GM23338 (cell line): ENCODE measurements around the gene SRCIN1. TPM values are rescaled to one million over a fixed set of nuclear protein-coding genes. Genes with fewer than 3 reads are reported as not detected.

Source experiments
- ATAC-seq: fragments of 200-7000 bp; cut with Tn5 transposase; 3 replicates; pipeline ENCODE4 v1.9.1; 2020
- DNase-seq: peaks from one replicate; pipeline ENCODE4 v3.0.0-alpha.2; 2015; ENCODE audit warnings: low spot score
- H2AFZ ChIP-seq: fragments of 200-600 bp; sonication (generic); 2 replicates; pipeline ENCODE4 v1.8.0; 2016; ENCODE audit warnings: antibody characterized with exemption, mild to moderate bottlenecking, moderate library complexity
- H3F3A ChIP-seq: fragments of 200-600 bp; sonication (generic); replicated peaks from 2 replicates; pipeline ENCODE4 v1.8.0; 2017; ENCODE audit warnings: antibody characterized with exemption, mixed run types, low read depth
- H3K27ac ChIP-seq: fragments of 200-600 bp; sonication (generic); 2 replicates; pipeline ENCODE4 v1.6.1; 2016; ENCODE audit warnings: low read depth
- H3K27me3 ChIP-seq: fragments of 200-600 bp; sonication (generic); 2 replicates; pipeline ENCODE4 v1.8.0; 2016; ENCODE audit warnings: mild to moderate bottlenecking, mixed run types, moderate library complexity; ENCODE audit not compliant: insufficient read depth
- H3K36me3 ChIP-seq: fragments of 200-600 bp; sonication (generic); 2 replicates; pipeline ENCODE4 v1.8.0; 2016; ENCODE audit warnings: mild to moderate bottlenecking; ENCODE audit not compliant: insufficient read depth
- H3K4me1 ChIP-seq: fragments of 200-600 bp; sonication (generic); 2 replicates; pipeline ENCODE4 v1.8.0; 2016; ENCODE audit warnings: mild to moderate bottlenecking, moderate library complexity; ENCODE audit not compliant: insufficient read depth
- H3K4me2 ChIP-seq: fragments of 200-600 bp; sonication (generic); 2 replicates; pipeline ENCODE4 v1.7.1; 2017; ENCODE audit warnings: mixed run types
- H3K4me3 ChIP-seq: fragments of 200-600 bp; sonication (generic); 2 replicates; pipeline ENCODE4 v1.6.1; 2016; ENCODE audit warnings: mixed run types
- H3K79me2 ChIP-seq: fragments of 200-600 bp; sonication (generic); replicated peaks from 2 replicates; pipeline ENCODE4 v1.8.0; 2017; ENCODE audit warnings: mild to moderate bottlenecking; ENCODE audit not compliant: insufficient read depth
- H3K9me2 ChIP-seq: fragments of 200-600 bp; sonication (generic); 2 replicates; pipeline ENCODE4 v1.8.0; 2017; ENCODE audit not compliant: insufficient read depth
- H4K20me1 ChIP-seq: fragments of 200-600 bp; sonication (generic); replicated peaks from 2 replicates; pipeline ENCODE4 v1.8.0; 2017; ENCODE audit warnings: mild to moderate bottlenecking; ENCODE audit not compliant: insufficient read depth
- H3K27ac Mint-ChIP-seq: 2 replicates; pipeline ENCODE4 v1.8.0; 2020; ENCODE audit warnings: inconsistent platforms, mild to moderate bottlenecking, moderate library complexity, mixed read lengths
- H3K27me3 Mint-ChIP-seq: 3 replicates; pipeline ENCODE4 v1.8.0; 2022; ENCODE audit warnings: low read depth, mild to moderate bottlenecking, moderate library complexity, mixed read lengths, inconsistent platforms; ENCODE audit not compliant: insufficient read depth, poor library complexity
- H3K36me3 Mint-ChIP-seq: 3 replicates; pipeline ENCODE4 v1.8.0; 2021; ENCODE audit warnings: low read depth, mild to moderate bottlenecking, inconsistent platforms, moderate library complexity, mixed read lengths
- H3K4me1 Mint-ChIP-seq: 3 replicates; pipeline ENCODE4 v1.8.0; 2020; ENCODE audit warnings: mild to moderate bottlenecking, inconsistent platforms, mixed read lengths
- H3K4me3 Mint-ChIP-seq: 3 replicates; pipeline ENCODE4 v1.8.0; 2021; ENCODE audit warnings: moderate library complexity, mild to moderate bottlenecking, inconsistent platforms, mixed read lengths
- H3K9me3 Mint-ChIP-seq: 3 replicates; pipeline ENCODE4 v1.8.0; 2020; ENCODE audit warnings: moderate library complexity, mild to moderate bottlenecking, inconsistent platforms, mixed read lengths
- CREB1 ChIP-seq: fragments of 250-450 bp; sonication (Bioruptor Pico); IDR thresholded peaks from 2 replicates; pipeline ENCODE4 v1.5.0; 2020; ENCODE audit warnings: low read depth, mild to moderate bottlenecking, moderate library complexity
- ETS1 ChIP-seq: IDR thresholded peaks from 2 replicates; pipeline ENCODE4 v1.6.1; 2016; ENCODE audit warnings: antibody characterized with exemption
- EZH2phosphoT487 ChIP-seq: fragments of 200-600 bp; sonication (generic); IDR thresholded peaks from one replicate; pipeline ENCODE4 v1.8.1; 2018; ENCODE audit warnings: antibody characterized with exemption; ENCODE audit not compliant: unreplicated experiment
- JUNB ChIP-seq: IDR thresholded peaks from one replicate; pipeline ENCODE4 v1.6.1; 2016; ENCODE audit warnings: antibody characterized with exemption; ENCODE audit not compliant: unreplicated experiment
- NANOG ChIP-seq: IDR thresholded peaks from 2 replicates; pipeline ENCODE4 v1.6.1; 2016; ENCODE audit warnings: antibody characterized with exemption, borderline replicate concordance
- POLR2AphosphoS5 ChIP-seq: IDR thresholded peaks from 2 replicates; pipeline ENCODE4 v1.6.1; 2016; ENCODE audit warnings: antibody characterized with exemption, low read depth
- STAT1 ChIP-seq: IDR thresholded peaks from one replicate; pipeline ENCODE4 v1.6.1; 2016; ENCODE audit warnings: antibody characterized with exemption; ENCODE audit not compliant: unreplicated experiment
- ZNF114 ChIP-seq: fragments of 250-450 bp; sonication (Bioruptor Pico); IDR thresholded peaks from 2 replicates; pipeline ENCODE4 v1.5.0; 2020; ENCODE audit warnings: mild to moderate bottlenecking, moderate library complexity
- ZNF331 ChIP-seq: fragments of 250-450 bp; sonication (Bioruptor Pico); IDR thresholded peaks from 2 replicates; pipeline ENCODE4 v1.5.0; 2020; ENCODE audit warnings: low read depth, mild to moderate bottlenecking, moderate library complexity
- polyA plus RNA-seq: library from polyadenylated mRNA; unstranded; fragments of >200 nt; fragmentation: Nextera tagmentation; extraction: Ambion mirVana; gene quantifications from 2 replicates; pipeline ENCODE4 v1.2.1, GENCODE V29; 2016
- total RNA-seq: library from RNA; depleted of rRNA; stranded (reverse); fragments of >200 nt; shearing (Covaris generic); gene quantifications from 2 replicates; pipeline ENCODE4 v1.2.3, GENCODE V29; 2014
- TF ChIP-seq, protein P1 (sequence below): fragments of 250-450 bp; sonication (Bioruptor Pico); IDR thresholded peaks from 2 replicates; pipeline ENCODE4 v1.5.0; 2020; ENCODE audit warnings: mild to moderate bottlenecking, moderate library complexity
- TF ChIP-seq, protein P2 (sequence below), 2 experiments: fragments of 200-600 bp in 1 of 2; sonication (generic) in 1 of 2; conservative IDR thresholded peaks; 2 replicates each; pipeline versions ENCODE4 v1.5.1 to v1.6.1; 2016 to 2017; ENCODE audit warnings: antibody characterized with exemption in 2 of 2, low read depth in 2 of 2, mild to moderate bottlenecking in 2 of 2, moderate library complexity in 1 of 2

Gene SRCIN1
- total and polyA plus RNA-seq, 2 experiments from 2014 or later, result 0.87 to 2.2 TPM

- no peaks in the 10 kb centered on the region; the same call in 2 of the 3 replicates for H3K36me3 Mint-ChIP-seq
- Histone ChIP-seq H3K4me3 (no peak overlapping the region), H3K79me2 (no peaks in the 10 kb centered on the region), H3K27me3 (no peaks in the 10 kb centered on the region), H3K4me1 (no peaks in the 10 kb centered on the region), H4K20me1 (no peaks in the 10 kb centered on the region; the same call in 1 of the 2 replicates), H3K9me2 (no peaks in the 10 kb centered on the region), H3K27ac (no peak overlapping the region), H2AFZ (no peak overlapping the region), H3F3A (no peaks in the 10 kb centered on the region), H3K4me2 (no peak overlapping the region), H3K36me3 (no peaks in the 10 kb centered on the region)
- peaks cover 27% of the 10 kb centered on the region for H3K27me3 Mint-ChIP-seq
- H3K4me1 Mint-ChIP-seq, result peaks cover 27% of the 10 kb centered on the region
- H3K4me3 Mint-ChIP-seq, result no peak overlapping the region; the same call in 2 of the 3 replicates
- TF ChIP-seq EZH2phosphoT487 (no peak), POLR2AphosphoS5 (no peak), ETS1 (no peak), NANOG (no peak)
- ATAC-seq (no peak), DNase-seq (no peak)
- no peak overlapping the region for H3K27ac Mint-ChIP-seq
- H3K9me3 Mint-ChIP-seq, result no peaks in the 10 kb centered on the region
Measured at GRCh38 chr17:38540514-38541045, 65.2 kb downstream of the SRCIN1 start.

DNA sequence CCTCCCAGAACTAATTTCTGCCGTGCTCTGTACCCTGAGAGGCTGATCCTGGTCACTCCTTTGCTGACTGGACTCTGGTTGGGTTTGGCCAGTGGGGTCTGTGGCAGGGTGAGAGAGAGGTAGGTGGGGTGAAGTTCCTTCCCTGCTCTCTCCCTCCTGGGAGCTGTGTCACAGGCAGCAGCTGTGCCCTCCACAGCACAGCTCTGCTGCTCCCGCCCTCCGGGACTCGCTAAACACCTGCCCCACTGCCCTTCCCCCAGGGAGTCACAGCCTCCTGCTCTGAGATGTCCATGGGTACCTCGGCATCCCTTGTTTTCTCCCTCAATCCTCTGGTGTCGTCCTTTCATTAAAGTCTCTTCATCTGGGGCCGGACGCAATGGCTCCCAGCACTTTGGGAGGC, 66.4 kb downstream of the SRCIN1 start:
- DNase-seq (no peak), ATAC-seq (no peak)
- Mint-ChIP-seq H3K27ac (no peak overlapping the region), H3K36me3 (no peaks in the 10 kb centered on the region; the same call in 2 of the 3 replicates), H3K4me3 (no peak overlapping the region), H3K27me3 (peaks cover 32% of the 10 kb centered on the region), H3K4me1 (peaks cover 28% of the 10 kb centered on the region), H3K9me3 (no peaks in the 10 kb centered on the region)
- Histone ChIP-seq H3K4me3 (no peak overlapping the region), H3K79me2 (no peaks in the 10 kb centered on the region), H2AFZ (no peak overlapping the region), H3K27me3 (no peaks in the 10 kb centered on the region), H3K4me2 (no peak overlapping the region), H3F3A (0 out of 2 replicates have a peak, but pooled peaks cover 4% of the 10 kb centered on the region), H3K27ac (no peak overlapping the region), H3K36me3 (no peaks in the 10 kb centered on the region), H4K20me1 (no peaks in the 10 kb centered on the region; the same call in 1 of the 2 replicates), H3K4me1 (peaks cover 3% of the 10 kb centered on the region; the same call in 1 of the 2 replicates), H3K9me2 (no peaks in the 10 kb centered on the region)
- no peak for TF ChIP-seq NANOG
- TF ChIP-seq EZH2phosphoT487, result no peak
- no peak for TF ChIP-seq ETS1
- TF ChIP-seq, protein P1, sequence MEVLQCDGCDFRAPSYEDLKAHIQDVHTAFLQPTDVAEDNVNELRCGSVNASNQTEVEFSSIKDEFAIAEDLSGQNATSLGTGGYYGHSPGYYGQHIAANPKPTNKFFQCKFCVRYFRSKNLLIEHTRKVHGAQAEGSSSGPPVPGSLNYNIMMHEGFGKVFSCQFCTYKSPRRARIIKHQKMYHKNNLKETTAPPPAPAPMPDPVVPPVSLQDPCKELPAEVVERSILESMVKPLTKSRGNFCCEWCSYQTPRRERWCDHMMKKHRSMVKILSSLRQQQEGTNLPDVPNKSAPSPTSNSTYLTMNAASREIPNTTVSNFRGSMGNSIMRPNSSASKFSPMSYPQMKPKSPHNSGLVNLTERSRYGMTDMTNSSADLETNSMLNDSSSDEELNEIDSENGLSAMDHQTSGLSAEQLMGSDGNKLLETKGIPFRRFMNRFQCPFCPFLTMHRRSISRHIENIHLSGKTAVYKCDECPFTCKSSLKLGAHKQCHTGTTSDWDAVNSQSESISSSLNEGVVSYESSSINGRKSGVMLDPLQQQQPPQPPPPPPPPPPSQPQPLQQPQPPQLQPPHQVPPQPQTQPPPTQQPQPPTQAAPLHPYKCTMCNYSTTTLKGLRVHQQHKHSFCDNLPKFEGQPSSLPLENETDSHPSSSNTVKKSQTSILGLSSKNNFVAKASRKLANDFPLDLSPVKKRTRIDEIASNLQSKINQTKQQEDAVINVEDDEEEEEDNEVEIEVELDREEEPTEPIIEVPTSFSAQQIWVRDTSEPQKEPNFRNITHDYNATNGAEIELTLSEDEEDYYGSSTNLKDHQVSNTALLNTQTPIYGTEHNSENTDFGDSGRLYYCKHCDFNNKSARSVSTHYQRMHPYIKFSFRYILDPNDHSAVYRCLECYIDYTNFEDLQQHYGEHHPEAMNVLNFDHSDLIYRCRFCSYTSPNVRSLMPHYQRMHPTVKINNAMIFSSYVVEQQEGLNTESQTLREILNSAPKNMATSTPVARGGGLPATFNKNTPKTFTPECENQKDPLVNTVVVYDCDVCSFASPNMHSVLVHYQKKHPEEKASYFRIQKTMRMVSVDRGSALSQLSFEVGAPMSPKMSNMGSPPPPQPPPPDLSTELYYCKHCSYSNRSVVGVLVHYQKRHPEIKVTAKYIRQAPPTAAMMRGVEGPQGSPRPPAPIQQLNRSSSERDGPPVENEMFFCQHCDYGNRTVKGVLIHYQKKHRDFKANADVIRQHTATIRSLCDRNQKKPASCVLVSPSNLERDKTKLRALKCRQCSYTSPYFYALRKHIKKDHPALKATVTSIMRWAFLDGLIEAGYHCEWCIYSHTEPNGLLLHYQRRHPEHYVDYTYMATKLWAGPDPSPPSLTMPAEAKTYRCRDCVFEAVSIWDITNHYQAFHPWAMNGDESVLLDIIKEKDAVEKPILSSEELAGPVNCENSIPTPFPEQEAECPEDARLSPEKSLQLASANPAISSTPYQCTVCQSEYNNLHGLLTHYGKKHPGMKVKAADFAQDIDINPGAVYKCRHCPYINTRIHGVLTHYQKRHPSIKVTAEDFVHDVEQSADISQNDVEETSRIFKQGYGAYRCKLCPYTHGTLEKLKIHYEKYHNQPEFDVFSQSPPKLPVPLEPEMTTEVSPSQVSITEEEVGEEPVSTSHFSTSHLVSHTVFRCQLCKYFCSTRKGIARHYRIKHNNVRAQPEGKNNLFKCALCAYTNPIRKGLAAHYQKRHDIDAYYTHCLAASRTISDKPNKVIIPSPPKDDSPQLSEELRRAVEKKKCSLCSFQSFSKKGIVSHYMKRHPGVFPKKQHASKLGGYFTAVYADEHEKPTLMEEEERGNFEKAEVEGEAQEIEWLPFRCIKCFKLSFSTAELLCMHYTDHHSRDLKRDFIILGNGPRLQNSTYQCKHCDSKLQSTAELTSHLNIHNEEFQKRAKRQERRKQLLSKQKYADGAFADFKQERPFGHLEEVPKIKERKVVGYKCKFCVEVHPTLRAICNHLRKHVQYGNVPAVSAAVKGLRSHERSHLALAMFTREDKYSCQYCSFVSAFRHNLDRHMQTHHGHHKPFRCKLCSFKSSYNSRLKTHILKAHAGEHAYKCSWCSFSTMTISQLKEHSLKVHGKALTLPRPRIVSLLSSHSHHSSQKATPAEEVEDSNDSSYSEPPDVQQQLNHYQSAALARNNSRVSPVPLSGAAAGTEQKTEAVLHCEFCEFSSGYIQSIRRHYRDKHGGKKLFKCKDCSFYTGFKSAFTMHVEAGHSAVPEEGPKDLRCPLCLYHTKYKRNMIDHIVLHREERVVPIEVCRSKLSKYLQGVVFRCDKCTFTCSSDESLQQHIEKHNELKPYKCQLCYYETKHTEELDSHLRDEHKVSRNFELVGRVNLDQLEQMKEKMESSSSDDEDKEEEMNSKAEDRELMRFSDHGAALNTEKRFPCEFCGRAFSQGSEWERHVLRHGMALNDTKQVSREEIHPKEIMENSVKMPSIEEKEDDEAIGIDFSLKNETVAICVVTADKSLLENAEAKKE (CRISPR knock-in tag), result no peak
- TF ChIP-seq, protein P2, sequence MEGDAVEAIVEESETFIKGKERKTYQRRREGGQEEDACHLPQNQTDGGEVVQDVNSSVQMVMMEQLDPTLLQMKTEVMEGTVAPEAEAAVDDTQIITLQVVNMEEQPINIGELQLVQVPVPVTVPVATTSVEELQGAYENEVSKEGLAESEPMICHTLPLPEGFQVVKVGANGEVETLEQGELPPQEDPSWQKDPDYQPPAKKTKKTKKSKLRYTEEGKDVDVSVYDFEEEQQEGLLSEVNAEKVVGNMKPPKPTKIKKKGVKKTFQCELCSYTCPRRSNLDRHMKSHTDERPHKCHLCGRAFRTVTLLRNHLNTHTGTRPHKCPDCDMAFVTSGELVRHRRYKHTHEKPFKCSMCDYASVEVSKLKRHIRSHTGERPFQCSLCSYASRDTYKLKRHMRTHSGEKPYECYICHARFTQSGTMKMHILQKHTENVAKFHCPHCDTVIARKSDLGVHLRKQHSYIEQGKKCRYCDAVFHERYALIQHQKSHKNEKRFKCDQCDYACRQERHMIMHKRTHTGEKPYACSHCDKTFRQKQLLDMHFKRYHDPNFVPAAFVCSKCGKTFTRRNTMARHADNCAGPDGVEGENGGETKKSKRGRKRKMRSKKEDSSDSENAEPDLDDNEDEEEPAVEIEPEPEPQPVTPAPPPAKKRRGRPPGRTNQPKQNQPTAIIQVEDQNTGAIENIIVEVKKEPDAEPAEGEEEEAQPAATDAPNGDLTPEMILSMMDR (conservative IDR thresholded peaks at IDR 0.05; ENCODE audit: low read depth in 2 of 2), result no peak
- TF ChIP-seq ZNF331 (CRISPR knock-in tag), result no peak
- no peak for TF ChIP-seq JUNB
- TF ChIP-seq CREB1 (CRISPR knock-in tag), result no peak
- no peak for TF ChIP-seq POLR2AphosphoS5
- TF ChIP-seq STAT1, result no peak
- no peak for TF ChIP-seq ZNF114 (CRISPR knock-in tag)
